Loucy (cell line): ENCODE results near the gene PRKN.

Experiments used
- CTCF ChIP-seq: fragments of 200-600 bp; sonication (generic); conservative IDR thresholded peaks from 2 replicates; pipeline ENCODE4 v1.5.1; 2014; ENCODE audit warnings: mild to moderate bottlenecking, antibody characterized with exemption, low read length
- EZH2phosphoT487 ChIP-seq: fragments of 200-600 bp; IDR thresholded peaks from 2 replicates; pipeline ENCODE4 v1.6.1; 2018; ENCODE audit warnings: antibody characterized with exemption, mild to moderate bottlenecking, moderate library complexity, borderline replicate concordance

- no peak for TF ChIP-seq CTCF
- no peak for TF ChIP-seq EZH2phosphoT487
Measured at GRCh38 chr6:162068340-162068739, 659.2 kb downstream of the PRKN start.
